Measurements from ENCODE around the gene BLM. TPM values are rescaled to one million over a fixed set of nuclear protein-coding genes. Genes with fewer than 3 reads are reported as not detected.

BLM gene
- total RNA-seq, 1 experiment from 2014 or later = 65.9 TPM

DNA sequence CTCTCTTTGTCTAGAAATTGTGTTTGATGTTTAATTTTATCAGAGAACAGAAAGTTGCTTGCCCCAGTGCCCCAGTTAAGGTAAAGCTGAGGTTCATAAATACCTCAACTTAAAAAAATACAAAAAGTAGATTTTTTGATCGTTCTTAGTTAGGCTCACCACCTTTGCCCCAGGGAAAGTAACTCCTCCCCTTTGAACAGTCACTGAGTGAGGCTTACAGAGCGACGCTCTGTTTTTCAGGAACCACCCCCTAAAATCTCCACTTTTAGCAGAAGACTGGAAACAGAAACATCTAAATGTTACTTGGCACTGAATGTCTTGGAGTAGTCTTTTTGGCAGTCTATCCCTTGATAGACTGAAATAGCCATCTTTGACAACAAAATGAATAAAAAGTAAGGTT lies 24.9 kb downstream of the BLM start:
- Histone ChIP-seq H3K36me3 (peaks cover 3% of the 10 kb centered on the region; the same call in 1 of the 2 replicates), H3K9me3 (replicated peaks) (no peaks in the 10 kb centered on the region), H3K27me3 (no peaks in the 10 kb centered on the region), H3K27ac (no peak overlapping the region), H3K4me3 (no peak overlapping the region), H3K4me1 (no peaks in the 10 kb centered on the region)
- DNase-seq = no peak

DNA sequence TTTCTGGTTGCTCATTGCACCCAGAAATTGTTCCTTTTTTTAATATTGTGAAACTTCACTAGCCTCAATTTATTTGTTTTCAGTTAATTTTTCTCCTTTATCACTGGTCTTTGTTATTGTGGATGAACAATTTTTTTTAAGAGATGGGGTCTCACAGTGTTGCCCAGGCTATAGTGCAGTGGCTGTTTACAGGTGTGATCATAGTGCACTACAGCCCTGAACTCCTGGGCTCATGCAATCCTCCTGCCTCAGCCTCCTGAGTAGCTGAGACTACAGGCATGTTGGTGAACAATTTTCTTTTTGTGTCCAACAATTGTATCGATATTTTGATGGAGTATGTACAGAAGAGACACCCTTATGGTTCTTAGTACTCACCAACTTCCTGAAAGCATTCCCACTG lies 26.3 kb downstream of the BLM start:
- Histone ChIP-seq H3K4me1 (no peaks in the 10 kb centered on the region), H3K27me3 (no peaks in the 10 kb centered on the region), H3K9me3 (replicated peaks) (no peaks in the 10 kb centered on the region), H3K4me3 (no peak overlapping the region), H3K27ac (no peak overlapping the region), H3K36me3 (peaks cover 3% of the 10 kb centered on the region; the same call in 1 of the 2 replicates)
- no peak for DNase-seq

DNA sequence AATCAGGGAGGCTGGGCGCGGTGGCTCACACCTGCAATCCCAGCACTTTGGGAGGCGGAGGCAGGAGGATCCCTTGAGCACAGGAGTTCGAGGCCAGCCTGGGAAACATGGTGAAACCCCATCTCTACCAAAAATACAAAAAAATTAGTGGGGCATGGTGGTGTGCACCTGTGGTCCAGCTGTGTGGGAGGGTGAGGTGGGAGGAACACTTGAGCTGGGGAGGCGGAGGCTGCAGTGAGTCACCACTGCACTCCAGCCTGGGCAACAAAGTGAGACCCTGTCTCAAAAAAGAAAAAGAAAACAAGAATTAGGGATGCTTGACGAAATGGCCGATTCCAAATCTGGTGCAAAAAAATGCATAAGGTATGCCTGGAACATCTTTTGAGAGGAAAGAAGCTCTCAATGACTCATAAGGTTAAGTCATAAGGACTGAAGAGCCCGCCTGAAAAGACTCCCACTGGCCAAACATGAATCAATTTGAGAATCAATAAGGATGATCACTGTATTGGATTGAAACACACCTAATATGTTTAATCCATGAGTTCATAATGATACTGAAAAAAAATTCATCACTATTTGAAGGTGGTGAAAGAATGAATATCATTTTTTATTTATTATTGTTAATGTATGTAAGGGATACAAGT lies 27.7 kb downstream of the BLM start:
- H3K36me3 ChIP-seq = peaks cover 7% of the 10 kb centered on the region; the same call in 1 of the 2 replicates
- DNase-seq = no peak
- H3K27me3 ChIP-seq = no peaks in the 10 kb centered on the region
- H3K27ac ChIP-seq = no peak overlapping the region
- no peak overlapping the region for H3K4me3 ChIP-seq
- H3K4me1 ChIP-seq = no peaks in the 10 kb centered on the region
- H3K9me3 ChIP-seq (replicated peaks) = no peaks in the 10 kb centered on the region

DNA sequence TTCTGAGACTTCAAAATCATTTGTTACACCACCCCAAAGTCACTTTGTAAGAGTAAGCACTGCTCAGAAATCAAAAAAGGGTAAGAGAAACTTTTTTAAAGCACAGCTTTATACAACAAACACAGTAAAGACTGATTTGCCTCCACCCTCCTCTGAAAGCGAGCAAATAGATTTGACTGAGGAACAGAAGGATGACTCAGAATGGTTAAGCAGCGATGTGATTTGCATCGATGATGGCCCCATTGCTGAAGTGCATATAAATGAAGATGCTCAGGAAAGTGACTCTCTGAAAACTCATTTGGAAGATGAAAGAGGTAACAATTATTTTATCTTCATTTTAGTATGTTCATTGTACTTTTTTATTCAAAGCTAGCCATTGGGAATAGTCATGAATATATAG lies 32.6 kb downstream of the BLM start:
- Histone ChIP-seq H3K27me3 (no peaks in the 10 kb centered on the region), H3K9me3 (replicated peaks) (no peaks in the 10 kb centered on the region), H3K36me3 (peaks cover 38% of the 10 kb centered on the region), H3K4me3 (no peak overlapping the region), H3K4me1 (no peaks in the 10 kb centered on the region), H3K27ac (no peak overlapping the region)
- no peak for DNase-seq

DNA sequence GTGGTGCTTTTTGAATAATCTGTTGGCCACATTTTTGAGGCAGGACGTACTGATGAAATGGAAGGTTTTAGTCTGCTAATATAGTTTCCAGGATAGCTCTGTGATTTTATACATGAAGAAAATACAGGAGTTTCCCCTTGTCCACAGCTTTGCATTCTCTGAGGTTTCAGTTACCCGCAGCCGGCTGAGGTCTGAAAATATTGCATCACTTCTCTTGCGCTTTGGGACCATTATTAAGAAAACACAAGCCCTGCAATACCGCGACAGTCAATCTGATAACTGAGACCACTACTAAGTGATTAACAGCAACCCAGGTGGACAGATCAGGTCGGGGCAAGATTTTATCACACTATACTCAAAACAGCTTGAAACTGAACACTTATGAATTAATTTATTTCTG lies 33.0 kb downstream of the BLM start:
- no peaks in the 10 kb centered on the region for H3K4me1 ChIP-seq
- H3K4me3 ChIP-seq = no peak overlapping the region
- H3K9me3 ChIP-seq (replicated peaks) = no peaks in the 10 kb centered on the region
- no peaks in the 10 kb centered on the region for H3K27me3 ChIP-seq
- no peak for DNase-seq
- H3K27ac ChIP-seq = no peak overlapping the region
- H3K36me3 ChIP-seq = peaks cover 43% of the 10 kb centered on the region

DNA sequence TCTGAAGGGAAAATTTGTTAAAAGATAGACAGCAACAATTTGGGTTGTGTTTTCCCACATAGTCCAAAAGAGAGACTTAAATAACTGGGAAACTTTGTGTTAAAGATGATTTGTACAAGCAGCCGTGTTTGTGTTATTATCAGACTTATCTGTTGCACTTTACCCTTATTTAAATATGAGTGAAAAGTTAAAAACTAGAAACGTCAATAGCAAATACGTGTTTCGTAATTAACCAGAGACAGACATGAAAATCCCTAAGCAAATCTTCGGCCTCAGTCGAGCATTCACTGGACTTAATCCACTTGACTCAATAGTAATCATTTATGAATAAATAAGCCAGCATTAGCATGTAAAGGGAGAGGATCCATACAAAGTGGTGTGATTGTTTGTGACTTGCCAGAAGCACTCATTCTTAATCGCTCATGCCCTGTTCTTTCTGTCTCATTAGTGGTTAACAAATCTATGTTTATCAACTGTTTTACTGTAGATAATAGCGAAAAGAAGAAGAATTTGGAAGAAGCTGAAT lies 34.2 kb downstream of the BLM start:
- DNase-seq = no peak
- peaks cover 47% of the 10 kb centered on the region for H3K36me3 ChIP-seq
- H3K9me3 ChIP-seq (replicated peaks) = no peaks in the 10 kb centered on the region
- H3K4me3 ChIP-seq = no peak overlapping the region
- H3K27ac ChIP-seq = no peak overlapping the region
- H3K4me1 ChIP-seq = no peaks in the 10 kb centered on the region
- no peaks in the 10 kb centered on the region for H3K27me3 ChIP-seq

DNA sequence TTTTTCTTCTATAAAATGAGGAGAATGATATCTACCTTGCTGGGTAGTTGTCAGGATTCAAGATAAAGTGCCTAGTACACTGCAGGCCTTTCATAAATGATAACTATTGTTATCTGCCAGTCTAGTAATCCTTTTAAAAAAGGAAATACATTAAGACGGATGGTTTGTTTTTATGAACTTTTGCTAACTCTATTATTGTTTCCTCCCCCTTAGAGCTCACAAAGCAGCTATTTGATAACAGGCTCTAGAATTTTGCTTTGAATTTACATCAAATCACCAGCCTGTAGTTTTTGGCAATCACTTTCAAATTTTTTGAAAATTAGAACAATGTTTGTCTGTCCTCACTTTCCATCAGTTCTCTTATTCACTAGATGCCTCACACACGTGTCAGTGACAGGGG lies 39.8 kb downstream of the BLM start:
- H3K27me3 ChIP-seq = no peaks in the 10 kb centered on the region
- H3K9me3 ChIP-seq (replicated peaks) = no peaks in the 10 kb centered on the region
- H3K36me3 ChIP-seq = peaks cover 69% of the 10 kb centered on the region
- DNase-seq = no peak
- H3K27ac ChIP-seq = no peak overlapping the region
- no peak overlapping the region for H3K4me3 ChIP-seq
- no peaks in the 10 kb centered on the region for H3K4me1 ChIP-seq

DNA sequence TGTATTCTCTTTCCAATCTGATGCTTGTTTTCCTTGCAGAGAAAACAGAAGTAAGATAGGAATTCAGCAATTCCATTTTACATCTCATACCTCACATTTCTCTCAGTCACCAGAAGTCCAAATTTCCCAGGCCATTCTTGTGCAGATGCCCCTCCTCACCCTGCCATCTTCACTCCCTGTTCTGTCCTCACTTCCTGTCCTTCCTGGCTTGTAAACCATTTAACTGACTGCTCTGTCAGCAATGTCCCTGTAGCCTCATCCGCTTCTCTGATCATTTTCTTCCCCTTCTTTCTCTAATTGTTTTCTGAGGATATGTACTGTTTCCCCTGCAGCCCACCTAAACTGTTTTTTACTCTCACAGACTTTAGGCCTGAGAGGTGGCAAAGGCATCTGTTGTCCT lies 40.3 kb downstream of the BLM start:
- no peak overlapping the region for H3K27ac ChIP-seq
- H3K9me3 ChIP-seq (replicated peaks) = no peaks in the 10 kb centered on the region
- H3K27me3 ChIP-seq = no peaks in the 10 kb centered on the region
- no peak overlapping the region for H3K4me3 ChIP-seq
- peaks cover 66% of the 10 kb centered on the region for H3K36me3 ChIP-seq
- no peaks in the 10 kb centered on the region for H3K4me1 ChIP-seq
- DNase-seq = no peak

DNA sequence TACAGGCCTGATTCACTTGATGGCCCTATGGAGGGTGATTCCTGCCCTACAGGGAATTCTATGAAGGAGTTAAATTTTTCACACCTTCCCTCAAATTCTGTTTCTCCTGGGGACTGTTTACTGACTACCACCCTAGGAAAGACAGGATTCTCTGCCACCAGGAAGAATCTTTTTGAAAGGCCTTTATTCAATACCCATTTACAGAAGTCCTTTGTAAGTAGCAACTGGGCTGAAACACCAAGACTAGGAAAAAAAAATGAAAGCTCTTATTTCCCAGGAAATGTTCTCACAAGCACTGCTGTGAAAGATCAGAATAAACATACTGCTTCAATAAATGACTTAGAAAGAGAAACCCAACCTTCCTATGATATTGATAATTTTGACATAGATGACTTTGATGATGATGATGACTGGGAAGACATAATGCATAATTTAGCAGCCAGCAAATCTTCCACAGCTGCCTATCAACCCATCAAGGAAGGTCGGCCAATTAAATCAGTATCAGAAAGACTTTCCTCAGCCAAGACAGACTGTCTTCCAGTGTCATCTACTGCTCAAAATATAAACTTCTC lies 43.6 kb downstream of the BLM start:
- H3K27ac ChIP-seq = no peak overlapping the region
- H3K4me3 ChIP-seq = no peak overlapping the region
- H3K36me3 ChIP-seq = peaks cover 51% of the 10 kb centered on the region
- no peaks in the 10 kb centered on the region for H3K9me3 ChIP-seq (replicated peaks)
- DNase-seq = no peak
- H3K4me1 ChIP-seq = no peaks in the 10 kb centered on the region
- H3K27me3 ChIP-seq = no peaks in the 10 kb centered on the region

DNA sequence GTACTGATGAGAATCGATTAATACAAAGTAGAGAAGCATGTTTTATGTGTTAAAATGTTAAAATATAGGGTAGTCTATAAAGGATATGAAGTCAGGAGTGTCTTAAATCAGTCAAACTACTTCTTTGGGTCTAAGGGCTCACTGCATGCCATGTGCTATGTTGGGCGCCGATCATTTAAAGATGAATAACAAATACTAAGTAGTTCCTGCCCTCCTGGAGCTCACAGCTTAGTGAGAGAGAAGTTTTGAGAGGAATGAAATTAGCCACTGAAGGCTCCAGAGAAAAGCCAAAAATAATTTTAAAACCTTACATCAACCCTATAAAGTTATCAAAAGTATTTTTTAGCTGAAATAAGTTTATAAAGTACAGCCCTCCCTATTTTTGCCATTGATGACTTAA lies 44.5 kb downstream of the BLM start:
- H3K27ac ChIP-seq = no peak overlapping the region
- H3K36me3 ChIP-seq = peaks cover 55% of the 10 kb centered on the region
- no peak for DNase-seq
- H3K4me3 ChIP-seq = no peak overlapping the region
- H3K9me3 ChIP-seq (replicated peaks) = no peaks in the 10 kb centered on the region
- no peaks in the 10 kb centered on the region for H3K4me1 ChIP-seq
- no peaks in the 10 kb centered on the region for H3K27me3 ChIP-seq

DNA sequence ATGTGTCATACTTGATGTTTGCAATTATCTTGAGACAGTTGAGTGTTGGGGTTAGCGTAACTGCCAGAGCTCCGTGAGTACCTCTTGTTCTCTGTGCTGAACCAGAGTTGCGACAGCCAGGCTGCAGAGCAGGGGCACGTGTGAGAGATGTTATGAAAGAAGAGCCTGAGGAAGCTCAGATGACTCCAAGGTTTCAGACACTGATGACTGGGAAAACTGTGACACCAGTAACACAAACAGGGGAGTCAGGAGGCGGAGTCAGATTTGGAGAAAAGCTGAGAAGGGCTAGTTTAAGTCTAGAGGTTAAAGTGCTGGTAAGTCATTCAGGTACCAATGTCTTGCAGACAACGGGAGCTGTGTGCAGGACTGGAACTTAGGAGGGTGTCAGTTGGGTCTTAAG lies 45.0 kb downstream of the BLM start:
- no peak for DNase-seq

DNA sequence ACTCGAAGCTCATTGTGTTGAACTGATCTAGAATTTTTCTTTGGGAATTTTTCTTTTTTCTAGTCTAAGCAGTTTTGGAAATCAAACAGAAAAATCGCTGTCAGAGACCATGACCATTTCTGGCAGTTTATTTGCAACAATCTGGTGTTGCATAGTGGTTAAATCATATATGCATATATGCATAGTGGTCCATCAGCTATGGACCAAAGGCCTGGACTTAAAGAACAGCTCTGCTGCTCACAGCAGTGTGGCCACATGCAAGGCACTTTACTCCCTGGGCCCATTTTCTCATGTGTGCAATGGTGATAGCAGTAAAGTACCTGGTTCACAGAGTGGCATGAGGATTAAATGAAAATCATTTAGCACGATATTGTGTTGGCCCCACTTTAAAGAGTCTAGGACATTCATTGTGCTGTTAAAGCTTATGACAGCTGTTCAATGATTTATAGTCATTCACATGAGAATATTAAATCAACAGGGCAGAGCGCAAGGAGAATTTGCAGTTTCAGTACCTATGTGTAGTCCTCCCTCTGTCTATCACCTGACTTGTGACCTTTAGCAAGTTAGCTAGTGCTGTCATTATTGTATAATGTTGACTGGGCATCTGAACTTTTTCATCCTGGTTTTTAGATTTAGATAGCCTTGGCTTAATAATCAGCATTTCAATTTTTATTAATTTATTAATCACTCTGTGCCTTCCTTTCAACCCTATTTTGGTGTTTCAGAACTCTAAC lies 46.4 kb downstream of the BLM start:
- Histone ChIP-seq H3K4me3 (no peak overlapping the region), H3K9me3 (replicated peaks) (no peaks in the 10 kb centered on the region), H3K27me3 (no peaks in the 10 kb centered on the region), H3K4me1 (no peaks in the 10 kb centered on the region), H3K27ac (no peak overlapping the region), H3K36me3 (peaks cover 54% of the 10 kb centered on the region)
- DNase-seq = no peak

More for the DNA sequence above, 45.0 kb downstream of the BLM start:
- no peak overlapping the region for H3K4me3 ChIP-seq
- no peaks in the 10 kb centered on the region for H3K27me3 ChIP-seq
- no peaks in the 10 kb centered on the region for H3K9me3 ChIP-seq (replicated peaks)
- H3K36me3 ChIP-seq = peaks cover 56% of the 10 kb centered on the region
- H3K27ac ChIP-seq = no peak overlapping the region
- H3K4me1 ChIP-seq = no peaks in the 10 kb centered on the region

DNA sequence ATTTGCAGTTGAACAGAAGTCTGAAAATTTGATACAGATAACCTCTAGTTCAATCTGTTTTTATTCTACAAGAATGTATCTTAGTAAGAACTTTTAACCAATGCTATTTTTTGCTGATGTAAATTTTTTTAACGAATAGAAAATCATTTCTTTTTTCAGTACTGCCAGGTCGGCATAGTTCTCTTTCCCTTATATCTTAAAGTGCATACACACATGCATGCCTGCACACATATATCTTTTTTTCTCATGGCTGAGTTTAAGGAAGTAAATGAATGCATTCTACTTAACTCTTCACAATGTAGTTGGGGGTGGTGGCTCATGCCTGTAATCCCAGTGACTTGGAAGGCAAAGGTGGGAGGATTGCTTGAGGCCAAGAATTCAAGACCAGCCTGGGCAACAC lies 48.4 kb downstream of the BLM start:
- no peaks in the 10 kb centered on the region for H3K27me3 ChIP-seq
- no peak overlapping the region for H3K27ac ChIP-seq
- no peak for DNase-seq
- no peaks in the 10 kb centered on the region for H3K9me3 ChIP-seq (replicated peaks)
- peaks cover 52% of the 10 kb centered on the region for H3K36me3 ChIP-seq
- H3K4me1 ChIP-seq = no peaks in the 10 kb centered on the region
- H3K4me3 ChIP-seq = no peak overlapping the region

DNA sequence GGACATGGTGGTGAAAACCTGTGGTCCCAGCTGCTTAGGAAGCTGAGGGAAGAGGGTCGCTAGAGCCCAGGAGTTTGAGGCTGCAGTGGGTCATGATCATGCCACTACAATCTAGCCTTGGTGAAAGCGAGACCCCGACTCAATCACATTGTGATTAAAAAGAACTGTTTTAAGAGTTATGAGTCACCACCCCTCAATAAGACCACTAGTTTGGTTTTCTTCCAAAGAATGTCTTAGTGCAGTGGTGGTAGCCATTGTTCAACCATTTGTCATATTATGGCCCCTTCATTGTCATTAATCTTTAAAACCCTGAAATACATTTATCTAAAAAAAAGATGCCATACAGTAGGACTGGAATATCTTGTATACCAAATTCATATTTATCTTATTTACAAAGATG lies 48.8 kb downstream of the BLM start:
- Histone ChIP-seq H3K4me3 (no peak overlapping the region), H3K27ac (no peak overlapping the region), H3K9me3 (replicated peaks) (no peaks in the 10 kb centered on the region), H3K4me1 (no peaks in the 10 kb centered on the region), H3K36me3 (peaks cover 52% of the 10 kb centered on the region), H3K27me3 (no peaks in the 10 kb centered on the region)
- DNase-seq = no peak

DNA sequence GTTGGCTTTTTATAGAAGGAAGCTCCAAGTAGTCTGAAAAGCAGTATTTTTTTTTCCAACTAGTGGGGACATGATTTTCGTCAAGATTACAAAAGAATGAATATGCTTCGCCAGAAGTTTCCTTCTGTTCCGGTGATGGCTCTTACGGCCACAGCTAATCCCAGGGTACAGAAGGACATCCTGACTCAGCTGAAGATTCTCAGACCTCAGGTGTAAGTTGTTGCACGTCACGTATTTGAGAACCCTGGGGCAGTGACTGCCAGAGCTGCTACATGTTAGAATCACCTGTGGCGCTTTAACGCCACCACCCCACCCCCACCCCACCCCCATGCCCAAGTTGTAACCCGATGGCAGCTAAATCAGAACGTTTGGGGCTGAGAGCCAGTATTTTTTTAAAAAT lies 52.2 kb downstream of the BLM start:
- Histone ChIP-seq H3K27me3 (no peaks in the 10 kb centered on the region), H3K9me3 (replicated peaks) (no peaks in the 10 kb centered on the region), H3K27ac (no peak overlapping the region), H3K36me3 (peaks cover 51% of the 10 kb centered on the region), H3K4me1 (no peaks in the 10 kb centered on the region), H3K4me3 (no peak overlapping the region)
- no peak for DNase-seq
